K562 (cell line): ENCODE measurements around the gene BRME1. TPM values are rescaled to one million over a fixed set of nuclear protein-coding genes. Genes with fewer than 3 reads are reported as not detected.

Source experiments
- CBFA2T2 ChIP-seq: fragments of 450-650 bp; conservative IDR thresholded peaks from 2 replicates; pipeline ENCODE4 v1.6.1; 2017; ENCODE audit warnings: mild to moderate bottlenecking
- ELK1 ChIP-seq: sonication (generic); formaldehyde crosslinking; IDR thresholded peaks from 2 replicates; pipeline ENCODE4 v1.8.1; 2022; ENCODE audit warnings: missing genetic modification reagents
- FOXA1 ChIP-seq: fragments of 450-650 bp; IDR thresholded peaks from 2 replicates; pipeline ENCODE4 v1.6.1; 2016; ENCODE audit warnings: mild to moderate bottlenecking, borderline replicate concordance
- FOXM1 ChIP-seq, 2 experiments: fragments of 450-650 bp in 1 of 2; sonication (generic) in 1 of 2; formaldehyde crosslinking in 1 of 2; IDR thresholded peaks; 2 replicates each; pipeline versions ENCODE4 v1.6.1 to v1.9.0; 2017 to 2022; ENCODE audit warnings: low read depth in 2 of 2, mild to moderate bottlenecking in 2 of 2, missing genetic modification reagents in 1 of 2, moderate library complexity in 1 of 2
- GMEB1 ChIP-seq: fragments of 250-450 bp; sonication (Bioruptor Pico); IDR thresholded peaks from 2 replicates; pipeline ENCODE4 v1.4.0; 2020; ENCODE audit warnings: mild to moderate bottlenecking
- KHSRP ChIP-seq: fragments of 450-650 bp; IDR thresholded peaks from 2 replicates; pipeline ENCODE4 v1.6.1; 2017
- MCM2 ChIP-seq: fragments of 450-650 bp; IDR thresholded peaks from 2 replicates; pipeline ENCODE4 v1.6.1; 2017; ENCODE audit warnings: low read depth, mild to moderate bottlenecking
- MCM3 ChIP-seq: fragments of 450-650 bp; IDR thresholded peaks from 2 replicates; pipeline ENCODE4 v1.6.1; 2016
- MTA2 ChIP-seq: fragments of 450-650 bp; IDR thresholded peaks from 2 replicates; pipeline ENCODE4 v1.6.1; 2016; ENCODE audit warnings: low read depth
- NBN ChIP-seq: fragments of 450-650 bp; IDR thresholded peaks from 2 replicates; pipeline ENCODE4 v1.6.1; 2016; ENCODE audit warnings: low read depth, mild to moderate bottlenecking
- PHF21A ChIP-seq: fragments of 450-650 bp; IDR thresholded peaks from 2 replicates; pipeline ENCODE4 v1.6.1; 2017; ENCODE audit warnings: low read depth, borderline replicate concordance
- PTBP1 ChIP-seq: fragments of 200-400 bp; formaldehyde crosslinking; IDR thresholded peaks from 2 replicates; pipeline ENCODE4 v1.6.1; 2017; ENCODE audit warnings: low read depth, low read length
- PTRF ChIP-seq: fragments of 450-650 bp; IDR thresholded peaks from 2 replicates; pipeline ENCODE4 v1.6.1; 2016; ENCODE audit warnings: mild to moderate bottlenecking, missing genetic modification characterization, missing compliant biosample characterization
- RAD21 ChIP-seq, 2 experiments: fragments of 250-450 bp in 1 of 2; fragments of 450-650 bp in 1 of 2; sonication (Bioruptor Pico) in 1 of 2; formaldehyde crosslinking in 1 of 2; IDR thresholded peaks in 1 of 2; conservative IDR thresholded peaks in 1 of 2; 2 replicates each; pipeline versions ENCODE4 v1.4.0 to v1.8.0; 2020 to 2022; ENCODE audit warnings: mild to moderate bottlenecking in 2 of 2, moderate library complexity in 1 of 2
- SREBF1 ChIP-seq: fragments of 150-350 bp; IDR thresholded peaks from 2 replicates; pipeline ENCODE4 v1.6.1; 2014; ENCODE audit warnings: antibody characterized with exemption, low read depth, low read length, borderline replicate concordance
- SRSF1 ChIP-seq: fragments of 200-400 bp; formaldehyde crosslinking; IDR thresholded peaks from 2 replicates; pipeline ENCODE4 v1.6.1; 2017; ENCODE audit warnings: mild to moderate bottlenecking, low read depth, low read length, moderate library complexity
- THAP7 ChIP-seq: fragments of 250-450 bp; sonication (Bioruptor Pico); IDR thresholded peaks from 2 replicates; pipeline ENCODE4 v1.5.0; 2021
- UBTF ChIP-seq, 2 experiments: IDR thresholded peaks; 2 replicates each; pipeline ENCODE4 v1.6.1; 2012; ENCODE audit warnings: improper control_type of control experiment in 2 of 2, low read depth in 2 of 2, low read length in 2 of 2, borderline replicate concordance in 1 of 2
- ZBTB34 ChIP-seq: fragments of 250-450 bp; sonication (Bioruptor Pico); IDR thresholded peaks from 2 replicates; pipeline ENCODE4 v1.8.0; 2021; ENCODE audit warnings: mild to moderate bottlenecking, moderate library complexity
- ZNF263 ChIP-seq: sonication (generic); formaldehyde crosslinking; IDR thresholded peaks from 2 replicates; pipeline ENCODE4 v1.8.0; 2022; ENCODE audit warnings: mild to moderate bottlenecking, missing genetic modification reagents, borderline replicate concordance
- ZNF507 ChIP-seq: conservative IDR thresholded peaks from 2 replicates; pipeline ENCODE4 v1.6.1; 2017; ENCODE audit warnings: missing genetic modification characterization, missing compliant biosample characterization
- ZNF77 ChIP-seq: fragments of 250-450 bp; sonication (Bioruptor Pico); IDR thresholded peaks from 2 replicates; pipeline ENCODE4 v1.5.0; 2020
- polyA plus RNA-seq, 8 experiments: library from polyadenylated mRNA; depleted of rRNA in 4 of 8; stranded (reverse) in 5 of 8; unstranded in 3 of 8; fragments of >200 nt; fragmentation: Nextera tagmentation in 2 of 8; fragmentation: Illumina TruSeq in 1 of 8; extraction: Ambion mirVana in 2 of 8; extraction: Trizol in 1 of 8; gene quantifications; 2 replicates each; pipeline versions ENCODE4 v1.2.1 to v1.2.3, GENCODE V29; 2011 to 2014; ENCODE audit warnings: inconsistent platforms in 1 of 8, missing spikeins in 1 of 8
- total RNA-seq, 7 experiments: library from RNA; depleted of rRNA in 6 of 7; stranded (reverse); fragments of >200 nt in 6 of 7; fragmentation: Illumina TruSeq in 2 of 7; extraction: Trizol in 2 of 7; gene quantifications; 2 replicates each; pipeline versions ENCODE4 v1.2.1 to v1.2.3, GENCODE V29; 2011 to 2021; ENCODE audit warnings: low replicate concordance in 1 of 7

BRME1 gene
- total and polyA plus RNA-seq, 9 of the 15 experiments (the other 6 are each of a cell fraction or from before 2014, with no cell fraction given) = 0.75 to 6.1 (median 3.6) TPM

GRCh38 chr19:13840305-13841085 is 65.4 kb downstream of the BRME1 start (continued):
- TF ChIP-seq UBTF (IDR thresholded peaks at IDR 0.05; ENCODE audit: borderline replicate concordance in 1 of 2, low read depth in 2 of 2, low read length in 2 of 2) (no peak), ZNF263 (CRISPR knock-in tag) (0 out of 2 replicates have a peak, but pooled peaks have one; percentile 12), PTRF (no peak), SRSF1 (no peak), FOXA1 (no peak), ZNF77 (CRISPR knock-in tag) (no peak), RAD21 (CRISPR knock-in tag; conservative IDR thresholded peaks at IDR 0.05 in 1 of 2, IDR thresholded peaks at IDR 0.05 in 1 of 2) (no peak), THAP7 (CRISPR knock-in tag) (no peak), NBN (no peak), MCM2 (no peak), SREBF1 (no peak), ELK1 (CRISPR knock-in tag) (no peak), CBFA2T2 (no peak), ZNF507 (no peak), FOXM1 (IDR thresholded peaks at IDR 0.05; ENCODE audit: low read depth) (no peak), FOXM1 (CRISPR knock-in tag; IDR thresholded peaks at IDR 0.05; ENCODE audit: low read depth) (no peak), MTA2 (no peak), MCM3 (no peak), GMEB1 (CRISPR knock-in tag) (no peak), KHSRP (no peak), PTBP1 (no peak), ZBTB34 (CRISPR knock-in tag) (no peak), PHF21A (no peak)
